Neural progenitor cell (in vitro differentiated cells): ENCODE results near the gene GAR1. TPM values are rescaled to one million over a fixed set of nuclear protein-coding genes. Genes with fewer than 3 reads are reported as not detected.

Experiments
- DNase-seq: peaks from one replicate; pipeline ENCODE4 v3.0.0-alpha.2; 2016; ENCODE audit warnings: low spot score
- H2AFZ ChIP-seq: fragments of 200-600 bp; sonication (generic); replicated peaks from 2 replicates; pipeline ENCODE4 v1.6.1; 2016; ENCODE audit warnings: antibody characterized with exemption
- H3F3A ChIP-seq: fragments of 200-600 bp; sonication (generic); 2 replicates; pipeline ENCODE4 v1.6.1; 2016; ENCODE audit warnings: antibody characterized with exemption, low read depth
- H3K27ac ChIP-seq: fragments of 200-600 bp; sonication (generic); 2 replicates; pipeline ENCODE4 v1.5.1; 2016; ENCODE audit warnings: mild to moderate bottlenecking
- H3K27me3 ChIP-seq: fragments of 200-600 bp; sonication (generic); 2 replicates; pipeline ENCODE4 v1.6.1; 2016; ENCODE audit warnings: mild to moderate bottlenecking, moderate library complexity
- H3K36me3 ChIP-seq: fragments of 200-600 bp; sonication (generic); 2 replicates; pipeline ENCODE4 v1.5.1; 2016
- H3K4me1 ChIP-seq: fragments of 200-600 bp; sonication (generic); 2 replicates; pipeline ENCODE4 v1.6.1; 2016; ENCODE audit warnings: mixed run types
- H3K4me2 ChIP-seq: fragments of 200-600 bp; sonication (generic); 2 replicates; pipeline ENCODE4 v1.6.1; 2016
- H3K4me3 ChIP-seq: fragments of 200-600 bp; sonication (generic); 2 replicates; pipeline ENCODE4 v1.5.1; 2016
- H3K79me2 ChIP-seq: fragments of 200-600 bp; sonication (generic); 2 replicates; pipeline ENCODE4 v1.6.1; 2016; ENCODE audit warnings: low read depth
- H3K9ac ChIP-seq: fragments of 200-600 bp; sonication (generic); 2 replicates; pipeline ENCODE4 v1.6.1; 2016
- H3K9me3 ChIP-seq: fragments of 200-600 bp; sonication (generic); 2 replicates; pipeline ENCODE4 v1.5.1; 2016; ENCODE audit warnings: low read depth
- H4K20me1 ChIP-seq: fragments of 200-600 bp; sonication (generic); 2 replicates; pipeline ENCODE4 v1.6.1; 2016; ENCODE audit warnings: low read depth
- H3K27ac Mint-ChIP-seq: 3 replicates; pipeline ENCODE4 v1.8.0; 2021; ENCODE audit warnings: mixed read lengths
- H3K27me3 Mint-ChIP-seq: 2 replicates; pipeline ENCODE4 v1.8.0; 2022; ENCODE audit warnings: low read depth, mild to moderate bottlenecking, inconsistent platforms, moderate library complexity, mixed read lengths; ENCODE audit not compliant: insufficient read depth
- H3K36me3 Mint-ChIP-seq: 3 replicates; pipeline ENCODE4 v1.8.0; 2021; ENCODE audit warnings: mixed read lengths
- H3K4me1 Mint-ChIP-seq: 3 replicates; pipeline ENCODE4 v1.8.0; 2021; ENCODE audit warnings: mixed read lengths
- H3K4me3 Mint-ChIP-seq: 3 replicates; pipeline ENCODE4 v1.8.0; 2021; ENCODE audit warnings: mild to moderate bottlenecking, moderate library complexity, mixed read lengths
- H3K9me3 Mint-ChIP-seq: 3 replicates; pipeline ENCODE4 v1.8.0; 2020; ENCODE audit warnings: mixed read lengths
- CTCF ChIP-seq: fragments of 200-600 bp; sonication (generic); IDR thresholded peaks from 2 replicates; pipeline ENCODE4 v1.5.1; 2017; ENCODE audit warnings: antibody characterized with exemption, mild to moderate bottlenecking
- EZH2 ChIP-seq: fragments of 200-600 bp; sonication (generic); IDR thresholded peaks from 2 replicates; pipeline ENCODE4 v1.6.1; 2017; ENCODE audit warnings: antibody characterized with exemption, mild to moderate bottlenecking, moderate library complexity
- EZH2phosphoT487 ChIP-seq: fragments of 200-600 bp; sonication (generic); IDR thresholded peaks from 2 replicates; pipeline ENCODE4 v1.6.1; 2017; ENCODE audit warnings: antibody characterized with exemption
- total RNA-seq: library from RNA; depleted of rRNA; stranded (reverse); fragments of >200 nt; gene quantifications from 2 replicates; pipeline ENCODE4 v1.2.3, GENCODE V29; 2015; ENCODE audit warnings: low replicate concordance

The GAR1 gene
- total RNA-seq, 1 donor from 2014 or later, result 10.2 TPM

GRCh38 chr4:109864134-109864533 lies 48.6 kb downstream of the GAR1 start:
- Histone ChIP-seq H3K4me1 (no peaks in the 10 kb centered on the region), H3K27ac (no peak overlapping the region), H4K20me1 (no peaks in the 10 kb centered on the region), H3K4me3 (no peak overlapping the region), H3F3A (no peaks in the 10 kb centered on the region), H2AFZ (no peak overlapping the region), H3K36me3 (no peaks in the 10 kb centered on the region), H3K27me3 (no peaks in the 10 kb centered on the region), H3K79me2 (no peaks in the 10 kb centered on the region), H3K9me3 (no peaks in the 10 kb centered on the region), H3K4me2 (no peak overlapping the region), H3K9ac (no peak overlapping the region)
- DNase-seq, result no peak
- H3K27ac Mint-ChIP-seq, result no peak overlapping the region
- peak; percentile 17 for TF ChIP-seq CTCF
- no peak for TF ChIP-seq EZH2
- no peaks in the 10 kb centered on the region for H3K4me1 Mint-ChIP-seq
- H3K36me3 Mint-ChIP-seq, result no peaks in the 10 kb centered on the region
- peaks cover 7% of the 10 kb centered on the region for H3K9me3 Mint-ChIP-seq
- H3K4me3 Mint-ChIP-seq, result no peak overlapping the region
- H3K27me3 Mint-ChIP-seq, result no peaks in the 10 kb centered on the region

GRCh38 chr4:109870061-109870460 lies 54.5 kb downstream of the GAR1 start:
- Mint-ChIP-seq H3K4me1 (no peaks in the 10 kb centered on the region), H3K27me3 (peaks cover 3% of the 10 kb centered on the region)
- no peak overlapping the region for H3K27ac ChIP-seq

GRCh38 chr4:109872065-109872464 lies 56.5 kb downstream of the GAR1 start:
- no peak overlapping the region for H3K4me3 Mint-ChIP-seq
- H3K27ac Mint-ChIP-seq, result no peak overlapping the region
- no peak overlapping the region for H3K9ac ChIP-seq
- no peaks in the 10 kb centered on the region for H3K79me2 ChIP-seq
- no peak overlapping the region for H3K4me3 ChIP-seq
- H3K27me3 Mint-ChIP-seq, result peaks cover 3% of the 10 kb centered on the region
- H3K27ac ChIP-seq, result no peak overlapping the region
- no peaks in the 10 kb centered on the region for H3K36me3 ChIP-seq
- no peaks in the 10 kb centered on the region for H3K27me3 ChIP-seq
- no peak overlapping the region for H3K4me2 ChIP-seq
- H3K4me1 Mint-ChIP-seq, result no peaks in the 10 kb centered on the region
- no peak for DNase-seq
- H4K20me1 ChIP-seq, result no peaks in the 10 kb centered on the region
- TF ChIP-seq EZH2, result no peak
- no peak for TF ChIP-seq CTCF
- no peak for TF ChIP-seq EZH2phosphoT487
- no peak overlapping the region for H2AFZ ChIP-seq
- H3F3A ChIP-seq, result no peaks in the 10 kb centered on the region
- peaks cover 4% of the 10 kb centered on the region for H3K9me3 Mint-ChIP-seq
- H3K4me1 ChIP-seq, result no peaks in the 10 kb centered on the region
- H3K36me3 Mint-ChIP-seq, result no peaks in the 10 kb centered on the region
- no peaks in the 10 kb centered on the region for H3K9me3 ChIP-seq

More at GRCh38 chr4:109870061-109870460, 54.5 kb downstream of the GAR1 start:
- Mint-ChIP-seq H3K27ac (no peak overlapping the region), H3K9me3 (peaks cover 1% of the 10 kb centered on the region), H3K36me3 (no peaks in the 10 kb centered on the region), H3K4me3 (no peak overlapping the region)
- Histone ChIP-seq H3K9me3 (no peaks in the 10 kb centered on the region), H3F3A (no peaks in the 10 kb centered on the region), H4K20me1 (no peaks in the 10 kb centered on the region), H3K4me1 (no peaks in the 10 kb centered on the region), H2AFZ (no peak overlapping the region), H3K4me2 (no peak overlapping the region), H3K27me3 (no peaks in the 10 kb centered on the region), H3K79me2 (no peaks in the 10 kb centered on the region), H3K36me3 (no peaks in the 10 kb centered on the region), H3K9ac (no peak overlapping the region), H3K4me3 (no peak overlapping the region)
- DNase-seq, result no peak
- TF ChIP-seq EZH2 (no peak), CTCF (no peak), EZH2phosphoT487 (no peak)
